CD4-positive, alpha-beta T cell (primary cell): Measurements from ENCODE around the gene TMEM201. TPM values are rescaled to one million over a fixed set of nuclear protein-coding genes. Genes with fewer than 3 reads are reported as not detected.

ENCODE experiments used
- ATAC-seq: fragments of 200-7000 bp; cut with Tn5 transposase; one replicate; pipeline ENCODE4 v1.10.0; 2022; ENCODE audit warnings: mild to moderate bottlenecking; ENCODE audit not compliant: poor library complexity
- CTCF ChIA-PET: fragments of 350-600 bp; sonication (Branson Sonifier 250); formaldehyde crosslinking; loops from one replicate; lab custom pipeline; 2021; ENCODE audit warnings: antibody characterized with exemption, inconsistent platforms; lab: Charles Lee
- POLR2A ChIA-PET: fragments of 350-600 bp; sonication (Branson Sonifier 250); formaldehyde crosslinking; loops from one replicate; lab custom pipeline; 2021; ENCODE audit warnings: antibody characterized with exemption, inconsistent platforms; lab: Charles Lee
- DNase-seq, 14 experiments: peaks; one replicate each; pipeline ENCODE4 v3.0.0-alpha.2; 2013 to 2020; ENCODE audit warnings: mixed read lengths in 2 of 14
- H3K27ac ChIP-seq, 2 donors: one replicate each; pipeline versions ENCODE4 v1.5.1 to v1.7.0; 2013; ENCODE audit warnings: low read length in 2 of 2, low read depth in 1 of 2, mild to moderate bottlenecking in 1 of 2
- H3K27me3 ChIP-seq, 2 experiments: 1 replicate in 1 of 2; 2 replicates in 1 of 2; pipeline versions ENCODE4 v1.6.1 to v1.7.0; 2013; ENCODE audit warnings: low read length in 2 of 2, control low read depth in 1 of 2, mild to moderate bottlenecking in 1 of 2, moderate library complexity in 1 of 2; ENCODE audit not compliant: insufficient read depth in 2 of 2, control insufficient read depth in 1 of 2
- H3K36me3 ChIP-seq: one replicate; pipeline ENCODE4 v1.6.1; 2013; ENCODE audit warnings: low read length, control low read depth; ENCODE audit not compliant: insufficient read depth
- H3K4me1 ChIP-seq: one replicate; pipeline ENCODE4 v1.6.1; 2013; ENCODE audit warnings: low read length, control low read depth; ENCODE audit not compliant: insufficient read depth
- H3K4me3 ChIP-seq: one replicate; pipeline ENCODE4 v1.5.1; 2013; ENCODE audit warnings: mild to moderate bottlenecking, low read length, moderate library complexity
- H3K9me3 ChIP-seq, 2 experiments: 1 replicate in 1 of 2; 2 replicates in 1 of 2; pipeline versions ENCODE4 v1.6.1 to v1.7.0; 2013; ENCODE audit warnings: low read length in 2 of 2, mild to moderate bottlenecking in 2 of 2, control low read depth in 1 of 2, moderate library complexity in 1 of 2; ENCODE audit not compliant: control insufficient read depth in 1 of 2, insufficient read depth in 1 of 2
- H3K27ac Mint-ChIP-seq: one replicate; pipeline ENCODE4 v1.8.0; 2020; ENCODE audit warnings: mixed read lengths
- H3K27me3 Mint-ChIP-seq: one replicate; pipeline ENCODE4 v1.8.0; 2021; ENCODE audit warnings: mixed read lengths
- H3K36me3 Mint-ChIP-seq: one replicate; pipeline ENCODE4 v1.8.0; 2021; ENCODE audit warnings: low read depth, mixed read lengths
- H3K4me1 Mint-ChIP-seq: one replicate; pipeline ENCODE4 v1.8.0; 2021; ENCODE audit warnings: low read depth, mixed read lengths
- H3K4me3 Mint-ChIP-seq: one replicate; pipeline ENCODE4 v1.8.0; 2020; ENCODE audit warnings: mild to moderate bottlenecking, mixed read lengths
- H3K9me3 Mint-ChIP-seq: one replicate; pipeline ENCODE4 v1.8.0; 2020; ENCODE audit warnings: mixed read lengths
- CTCF ChIP-seq: fragments of 200-600 bp; IDR thresholded peaks from one replicate; pipeline ENCODE4 v1.8.0; 2022; ENCODE audit warnings: antibody characterized with exemption, mild to moderate bottlenecking
- intact Hi-C, 2 experiments: fragments of 100-400 bp; cut with DNase I in 1 of 2; cut with micrococcal nuclease in 1 of 2; formaldehyde crosslinking; loops; one replicate each; pipeline versions ENCODE4 v1.15.1 to v1.9.0; 2023 to 2025; cut with DNase I, micrococcal nuclease
- total RNA-seq, 174 experiments: library from RNA in 2 of 174; stranded (reverse) in 2 of 174; gene quantifications; one replicate each; pipeline ENCODE4 v1.2.3 and lab custom pipeline; 2021 to 2026

Gene TMEM201
- total RNA-seq, 2 experiments from 2014 or later: 9.1 to 9.2 TPM

GRCh38 chr1:9573723-9574122, 15.0 kb upstream of the TMEM201 start:
- H3K4me3 Mint-ChIP-seq: no peak overlapping the region
- Histone ChIP-seq H3K27ac (no peak overlapping the region), H3K27me3 (no peaks in the 10 kb centered on the region), H3K4me1 (no peaks in the 10 kb centered on the region), H3K9me3 (no peaks in the 10 kb centered on the region), H3K4me3 (no peak overlapping the region), H3K36me3 (no peaks in the 10 kb centered on the region)
- TF ChIP-seq CTCF: no peak
- no peak for ATAC-seq
- CTCF ChIA-PET: interaction anchor here (0.9 to 2.4 kb wide), 8 partner anchors 11 to 83 kb away, joined by 3 to 7 read pairs (median 4); no protein-coding TSS in a partner anchor
- DNase-seq: peak in 2 of 14 experiments; percentile 22 to 45
- no peaks in the 10 kb centered on the region for H3K4me1 Mint-ChIP-seq
- no peak overlapping the region for H3K27ac Mint-ChIP-seq
- peaks cover 58% of the 10 kb centered on the region for H3K36me3 Mint-ChIP-seq
- H3K9me3 Mint-ChIP-seq: no peaks in the 10 kb centered on the region
- POLR2A ChIA-PET: interaction anchor here (0.7 kb wide), 1 partner anchor 837 kb away, joined by 3 read pairs; no protein-coding TSS in a partner anchor
- intact Hi-C loops: loop anchor here (1.0 to 5.0 kb wide), 3 partner anchors 78 to 307 kb away; no protein-coding TSS in a partner anchor
- H3K27me3 Mint-ChIP-seq: no peaks in the 10 kb centered on the region

- Mint-ChIP-seq H3K4me1 (no peaks in the 10 kb centered on the region), H3K27me3 (no peaks in the 10 kb centered on the region), H3K36me3 (peaks cover 62% of the 10 kb centered on the region), H3K9me3 (no peaks in the 10 kb centered on the region), H3K4me3 (no peak overlapping the region), H3K27ac (no peak overlapping the region)
- no peak overlapping the region for H3K27ac ChIP-seq
- no peaks in the 10 kb centered on the region for H3K27me3 ChIP-seq
- no peaks in the 10 kb centered on the region for H3K9me3 ChIP-seq
- no peak for ATAC-seq
- H3K36me3 ChIP-seq: no peaks in the 10 kb centered on the region
- H3K4me3 ChIP-seq: no peak overlapping the region
- H3K4me1 ChIP-seq: no peaks in the 10 kb centered on the region
- DNase-seq: no peak
- no peak for TF ChIP-seq CTCF
- intact Hi-C loops: no loop called here
- ChIA-PET CTCF (no interaction called here), POLR2A (interaction anchor here (1.1 to 1.7 kb wide), 2 partner anchors 38 to 286 kb away, joined by 3 read pairs; no protein-coding TSS in a partner anchor)
These were observed 13.2 kb upstream of the TMEM201 start for GRCh38 chr1:9575486-9575885.

GRCh38 chr1:9576903-9577302, 11.8 kb upstream of the TMEM201 start:
- ChIA-PET POLR2A (interaction anchor here (1.7 kb wide), 1 partner anchor 39 kb away, joined by 3 read pairs; no protein-coding TSS in a partner anchor), CTCF (no interaction called here)
- H3K27me3 Mint-ChIP-seq: no peaks in the 10 kb centered on the region
- Histone ChIP-seq H3K4me3 (no peak overlapping the region), H3K4me1 (no peaks in the 10 kb centered on the region), H3K27ac (no peak overlapping the region), H3K36me3 (no peaks in the 10 kb centered on the region), H3K9me3 (no peaks in the 10 kb centered on the region), H3K27me3 (no peaks in the 10 kb centered on the region)
- H3K36me3 Mint-ChIP-seq: peaks cover 60% of the 10 kb centered on the region
- no peak overlapping the region for H3K27ac Mint-ChIP-seq
- H3K4me1 Mint-ChIP-seq: no peaks in the 10 kb centered on the region
- DNase-seq: no peak
- no peak overlapping the region for H3K4me3 Mint-ChIP-seq
- no peak for ATAC-seq
- no peaks in the 10 kb centered on the region for H3K9me3 Mint-ChIP-seq
- no peak for TF ChIP-seq CTCF
- intact Hi-C loops: no loop called here
